Adipocyte (in vitro differentiated cells): ENCODE data around the gene RGL2.
A peak's percentile ranks its signal among the peaks of the same experiment; 100 is the strongest.

Experiments
- DNase-seq: peaks from one replicate; pipeline ENCODE4 v3.0.0-alpha.2; 2015; ENCODE audit warnings: low read depth
- H3K27me3 ChIP-seq: replicated peaks from 2 replicates; pipeline ENCODE4 v1.7.0; 2013; ENCODE audit warnings: mild to moderate bottlenecking, low read length, moderate library complexity; ENCODE audit not compliant: control insufficient read depth, insufficient read depth
- H3K36me3 ChIP-seq: 2 replicates; pipeline ENCODE4 v1.7.0; 2013; ENCODE audit warnings: low read length, mild to moderate bottlenecking, moderate library complexity; ENCODE audit not compliant: control insufficient read depth, insufficient read depth, severe bottlenecking
- H3K4me1 ChIP-seq: 2 replicates; pipeline ENCODE4 v1.7.0; 2013; ENCODE audit warnings: mild to moderate bottlenecking, low read length, moderate library complexity; ENCODE audit not compliant: control insufficient read depth, insufficient read depth
- H3K4me3 ChIP-seq: 2 replicates; pipeline ENCODE4 v1.7.0; 2013; ENCODE audit warnings: mild to moderate bottlenecking, low read length, moderate library complexity
- H3K9ac ChIP-seq: 2 replicates; pipeline ENCODE4 v1.7.0; 2013; ENCODE audit warnings: mild to moderate bottlenecking, low read length, moderate library complexity
- H3K9me3 ChIP-seq: 2 replicates; pipeline ENCODE4 v1.7.0; 2013; ENCODE audit warnings: mild to moderate bottlenecking, low read length, moderate library complexity; ENCODE audit not compliant: control insufficient read depth

RGL2 gene

DNA sequence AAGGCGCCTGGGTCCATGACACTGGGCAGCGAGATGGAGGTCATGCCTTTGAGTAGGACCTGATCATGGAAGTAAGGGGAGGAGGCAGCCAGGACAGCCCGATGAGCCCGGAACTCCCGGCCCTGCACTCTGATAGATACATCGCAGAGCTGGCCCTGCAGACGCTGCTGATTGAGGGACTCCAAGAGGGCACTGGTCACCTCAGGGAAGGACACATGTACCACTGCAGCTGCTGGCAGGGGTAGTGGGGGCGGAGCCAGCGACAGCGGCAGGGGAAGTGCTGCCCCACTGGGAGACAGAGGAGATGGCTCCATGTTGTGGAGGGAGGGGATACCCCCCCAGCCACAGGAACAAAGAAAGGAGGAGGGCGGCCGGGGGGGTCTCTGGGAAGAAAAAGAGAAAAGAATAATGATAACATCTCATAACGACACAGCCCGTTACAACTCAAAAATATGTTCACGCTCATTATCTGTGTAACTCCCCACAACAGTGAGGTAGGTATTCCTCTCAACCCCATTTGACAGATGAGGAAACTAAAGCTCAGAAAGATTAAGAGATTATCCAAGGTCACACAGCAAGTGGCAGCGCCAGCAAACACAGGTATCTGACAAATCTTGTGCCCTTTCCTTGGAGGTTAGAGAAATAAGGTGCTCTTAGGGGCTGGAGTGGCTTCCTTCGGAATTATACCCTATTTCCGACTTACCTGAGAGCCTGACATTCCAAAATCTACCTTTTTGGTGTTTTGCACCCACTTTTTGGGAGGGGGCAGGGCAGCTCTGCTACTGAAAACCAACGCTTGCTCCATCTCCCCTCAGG lies 18.1 kb upstream of the RGL2 start:
- Histone ChIP-seq H3K36me3 (peaks cover 15% of the 10 kb centered on the region), H3K9me3 (no peaks in the 10 kb centered on the region), H3K27me3 (no peaks in the 10 kb centered on the region), H3K4me1 (peaks cover 58% of the 10 kb centered on the region), H3K4me3 (peak overlapping the region; percentile 66), H3K9ac (no peak overlapping the region)
- no peak for DNase-seq

DNA sequence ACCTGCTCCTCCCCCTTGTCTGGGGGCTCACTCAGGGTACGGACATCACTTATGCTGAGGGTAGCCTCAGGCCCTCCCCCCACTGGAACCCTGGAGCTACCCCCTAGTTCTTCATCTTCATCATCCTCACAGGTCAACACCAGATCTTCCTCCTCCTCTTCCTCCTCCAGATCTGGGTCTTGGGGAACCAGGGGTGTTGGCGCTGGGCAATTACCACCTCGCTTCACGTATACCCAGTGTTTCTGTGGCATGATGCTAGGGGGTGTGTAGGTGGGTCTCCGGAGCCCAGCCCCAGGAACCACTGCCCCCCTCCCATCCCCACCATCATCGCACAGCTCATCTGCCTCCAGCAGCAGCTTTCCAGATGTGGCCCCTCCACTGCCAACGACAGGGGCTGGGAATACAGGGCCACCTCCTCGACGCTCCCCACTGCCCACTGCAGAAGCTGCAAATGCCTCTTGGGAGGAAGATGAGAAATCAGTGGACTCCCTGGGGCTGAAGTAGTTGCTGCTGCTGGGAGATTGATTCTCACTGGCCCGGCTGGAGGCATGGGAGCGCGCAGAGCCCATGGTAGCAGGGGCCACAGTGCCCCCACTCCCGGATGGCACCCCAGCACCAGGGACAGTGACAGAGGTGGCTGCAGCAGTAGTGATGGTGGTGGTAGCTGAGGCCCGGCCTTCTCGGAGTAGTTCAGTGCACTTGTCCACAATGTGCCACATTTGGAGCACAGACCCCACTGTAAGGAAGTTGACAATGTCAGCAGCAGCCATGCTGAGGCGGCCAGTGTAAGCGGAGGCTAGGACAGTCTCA lies 17.3 kb upstream of the RGL2 start:
- Histone ChIP-seq H3K9me3 (no peaks in the 10 kb centered on the region), H3K4me1 (peaks cover 52% of the 10 kb centered on the region), H3K36me3 (peaks cover 15% of the 10 kb centered on the region), H3K9ac (no peak overlapping the region), H3K27me3 (no peaks in the 10 kb centered on the region), H3K4me3 (no peak overlapping the region)
- DNase-seq = no peak

DNA sequence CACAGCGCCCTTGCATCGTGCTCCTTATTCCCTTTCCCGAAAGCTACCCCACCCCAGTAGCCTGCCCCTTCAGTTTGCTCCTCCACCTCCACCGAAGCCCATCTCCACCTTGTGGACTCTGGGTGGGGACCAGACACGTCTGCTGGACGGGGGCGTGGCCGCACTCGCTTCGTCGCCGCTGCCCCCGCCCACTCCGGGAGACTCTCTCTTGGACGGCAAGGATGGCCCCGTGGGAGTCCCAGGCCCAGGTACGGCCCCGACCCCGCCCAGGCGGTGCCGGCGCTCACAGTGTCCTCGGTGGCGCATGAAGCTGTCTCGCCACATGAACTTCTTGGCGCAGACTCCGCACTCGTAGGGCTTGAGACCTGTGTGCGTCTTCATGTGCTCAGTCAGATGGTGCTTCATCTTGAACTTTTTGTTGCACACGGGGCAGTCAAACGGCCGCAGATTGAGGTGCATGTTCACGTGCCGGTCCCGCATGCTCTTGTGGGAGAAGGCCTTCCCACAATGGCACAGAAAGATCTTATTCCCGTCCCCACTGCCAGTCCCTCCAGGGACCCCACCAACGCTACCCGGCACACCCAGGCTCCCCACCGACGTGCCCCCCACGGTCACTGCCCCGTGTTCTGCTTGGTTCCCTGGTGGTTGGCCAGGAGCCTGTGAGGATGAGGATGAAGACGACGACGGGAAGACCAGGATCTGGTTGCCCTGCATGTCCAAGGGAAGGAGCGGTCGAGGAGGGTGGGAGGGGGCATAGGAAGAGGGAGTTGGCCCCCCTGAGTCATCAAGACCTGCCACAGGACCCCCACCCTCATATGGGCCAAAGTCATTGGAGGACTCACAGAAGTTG lies 16.4 kb upstream of the RGL2 start:
- H3K27me3 ChIP-seq = no peaks in the 10 kb centered on the region
- H3K9me3 ChIP-seq = no peaks in the 10 kb centered on the region
- peak overlapping the region; percentile 99 for H3K9ac ChIP-seq
- H3K4me3 ChIP-seq = peak overlapping the region; percentile 95
- peaks cover 44% of the 10 kb centered on the region for H3K4me1 ChIP-seq
- H3K36me3 ChIP-seq = peaks cover 15% of the 10 kb centered on the region
- peak; percentile 35 for DNase-seq

DNA sequence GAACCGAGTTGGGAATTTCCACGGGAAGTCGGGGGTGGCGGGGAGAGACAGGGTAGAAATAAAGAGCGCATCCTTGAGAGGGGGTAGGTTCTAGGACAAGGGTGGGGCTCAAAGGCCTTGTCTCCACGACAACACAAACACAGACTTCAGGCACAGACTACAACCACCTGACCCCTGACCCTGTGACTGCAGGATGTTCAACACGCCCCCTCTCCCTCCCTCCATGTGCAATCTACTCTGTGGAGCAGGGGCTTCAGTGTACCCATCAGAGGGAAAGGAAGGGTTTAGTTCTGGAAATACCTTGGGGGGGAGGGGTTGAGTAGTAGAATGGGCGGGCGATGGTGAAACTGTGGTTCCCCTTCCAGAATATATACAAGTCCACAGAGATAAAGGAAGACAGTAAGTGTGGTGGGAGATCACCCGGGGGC lies 15.8 kb upstream of the RGL2 start:
- peak overlapping the region; percentile 95 for H3K4me3 ChIP-seq
- H3K9ac ChIP-seq = peak overlapping the region; percentile 99
- peaks cover 38% of the 10 kb centered on the region for H3K4me1 ChIP-seq
- no peaks in the 10 kb centered on the region for H3K27me3 ChIP-seq
- H3K9me3 ChIP-seq = no peaks in the 10 kb centered on the region
- H3K36me3 ChIP-seq = peaks cover 11% of the 10 kb centered on the region
- DNase-seq = peak; percentile 76

DNA sequence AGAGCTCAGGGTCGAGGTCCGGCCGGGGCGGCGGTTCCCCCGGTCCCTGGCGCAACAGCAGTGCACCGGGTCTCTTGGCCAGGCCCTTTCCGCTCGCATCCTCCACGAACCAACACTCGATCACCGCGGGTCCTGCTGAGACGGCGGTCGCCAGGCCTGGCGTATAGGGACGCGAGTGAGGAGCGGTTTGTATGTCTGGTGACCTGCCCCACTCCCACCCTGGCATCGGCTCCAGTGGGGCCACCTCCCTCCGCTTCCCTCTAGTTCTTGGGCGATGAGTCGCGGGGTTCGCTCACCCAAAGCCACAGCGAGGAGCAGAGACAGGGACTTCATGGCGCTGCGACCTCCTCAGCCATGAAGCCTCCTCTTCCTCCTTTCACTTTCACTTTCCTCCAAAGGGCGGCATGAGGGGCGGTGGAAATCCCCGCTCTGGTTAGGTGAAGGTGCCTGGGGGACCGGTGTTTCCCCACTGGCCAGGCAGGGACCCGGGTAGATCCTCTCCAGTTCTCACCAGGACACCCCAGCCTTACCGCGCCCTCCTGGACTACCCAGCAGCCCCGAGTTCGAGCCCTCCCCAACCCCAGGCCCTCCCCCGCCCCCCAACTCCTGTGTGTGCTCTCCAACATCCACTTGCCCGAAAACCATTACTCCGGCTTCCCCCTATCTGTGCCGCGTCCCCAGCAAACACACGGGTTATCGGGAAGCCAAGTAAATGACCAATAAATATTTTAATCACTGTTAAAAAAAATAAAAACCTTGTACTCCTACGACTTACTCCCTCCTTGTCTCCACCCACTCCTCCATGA lies 15.2 kb upstream of the RGL2 start, which contains the start of gene TAPBP:
Gene TAPBP (minus strand): TSS at position 370 of the 806 bp plus-strand sequence. CDS start 37 bp downstream, at position 333.
- peak within 1 kb of the TSS; percentile 99 for H3K9ac ChIP-seq

DNA sequence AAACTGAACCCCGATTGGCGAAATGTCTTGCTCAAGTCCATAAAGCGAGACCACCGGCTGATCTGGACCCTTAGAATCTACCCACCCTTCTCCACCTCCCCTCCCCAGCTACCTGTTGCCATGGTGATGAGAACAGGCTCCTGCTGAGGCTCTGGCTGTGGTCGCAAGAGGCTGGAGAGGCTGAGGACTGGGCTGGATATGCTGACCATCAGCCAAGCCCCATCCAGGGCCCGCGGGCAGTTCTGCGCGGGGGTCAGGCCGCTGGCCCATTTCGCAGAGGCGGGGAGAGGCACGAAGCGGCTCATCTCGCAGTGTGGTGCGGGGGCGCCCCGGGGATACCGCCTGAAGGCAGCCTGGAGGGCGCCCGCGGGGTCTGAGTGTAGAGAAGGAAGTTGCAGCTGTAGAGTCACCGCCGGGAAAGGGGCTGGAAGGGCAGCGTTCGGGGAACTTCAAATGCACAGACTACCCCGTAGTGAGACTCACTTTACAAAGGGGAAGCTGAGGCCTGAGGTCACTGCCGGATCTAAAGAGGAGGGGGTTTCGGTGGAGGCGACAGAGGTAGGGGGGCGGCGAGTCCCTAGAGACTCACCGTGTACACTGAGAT lies 14.5 kb upstream of the RGL2 start:
- Histone ChIP-seq H3K27me3 (no peaks in the 10 kb centered on the region), H3K9ac (peak overlapping the region; percentile 99), H3K36me3 (no peaks in the 10 kb centered on the region), H3K4me1 (peaks cover 25% of the 10 kb centered on the region), H3K9me3 (no peaks in the 10 kb centered on the region), H3K4me3 (peak overlapping the region; percentile 95)
- peak; percentile 60 for DNase-seq

More for the DNA sequence above, 15.2 kb upstream of the RGL2 start, which contains the start of gene TAPBP:
- DNase-seq = peak; percentile 87
- Histone ChIP-seq H3K9me3 (no peaks in the 10 kb centered on the region), H3K36me3 (peaks cover 5% of the 10 kb centered on the region), H3K27me3 (no peaks in the 10 kb centered on the region), H3K4me1 (peaks cover 32% of the 10 kb centered on the region), H3K4me3 (peak within 1 kb of the TSS; percentile 95)

DNA sequence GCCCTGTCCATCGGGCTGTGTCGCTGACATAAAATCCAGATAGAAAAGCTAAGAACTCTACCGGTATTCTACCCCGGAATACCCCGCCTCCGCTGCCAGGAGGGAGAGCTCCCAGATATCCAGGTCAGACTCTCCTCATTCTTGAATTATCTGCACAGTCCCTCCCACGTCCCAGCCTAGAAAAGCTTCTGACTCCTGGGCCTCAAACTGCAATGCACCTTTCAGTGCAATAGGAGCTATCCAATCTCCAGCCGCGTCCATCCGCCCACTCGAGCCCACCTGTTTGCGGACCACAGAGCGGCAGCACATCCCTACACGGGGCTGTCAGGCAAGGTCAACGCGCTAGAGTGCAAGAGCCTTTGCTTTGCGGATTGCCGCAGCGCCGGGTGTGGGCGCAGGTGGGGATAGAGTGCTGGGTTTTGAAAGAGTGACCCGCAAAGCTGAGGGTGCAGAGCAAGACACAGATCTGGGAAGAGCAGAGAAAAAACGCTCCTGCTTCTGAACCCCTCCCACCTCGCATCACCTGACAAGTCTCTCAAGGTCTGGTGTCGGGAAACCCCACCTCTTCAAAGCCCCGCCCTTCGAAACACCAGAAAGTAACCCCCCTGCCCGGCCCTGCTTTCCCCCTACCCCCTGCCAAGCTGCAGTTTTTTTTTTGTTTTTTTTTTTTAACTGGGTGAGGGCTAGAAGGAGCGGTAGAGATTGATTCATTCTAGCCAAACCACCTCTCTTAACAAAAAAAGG lies 13.8 kb upstream of the RGL2 start:
- peak overlapping the region; percentile 95 for H3K4me3 ChIP-seq
- DNase-seq = peak; percentile 59
- H3K4me1 ChIP-seq = peaks cover 23% of the 10 kb centered on the region
- no peaks in the 10 kb centered on the region for H3K27me3 ChIP-seq
- no peaks in the 10 kb centered on the region for H3K9me3 ChIP-seq
- peak overlapping the region; percentile 99 for H3K9ac ChIP-seq
- H3K36me3 ChIP-seq = no peaks in the 10 kb centered on the region

DNA sequence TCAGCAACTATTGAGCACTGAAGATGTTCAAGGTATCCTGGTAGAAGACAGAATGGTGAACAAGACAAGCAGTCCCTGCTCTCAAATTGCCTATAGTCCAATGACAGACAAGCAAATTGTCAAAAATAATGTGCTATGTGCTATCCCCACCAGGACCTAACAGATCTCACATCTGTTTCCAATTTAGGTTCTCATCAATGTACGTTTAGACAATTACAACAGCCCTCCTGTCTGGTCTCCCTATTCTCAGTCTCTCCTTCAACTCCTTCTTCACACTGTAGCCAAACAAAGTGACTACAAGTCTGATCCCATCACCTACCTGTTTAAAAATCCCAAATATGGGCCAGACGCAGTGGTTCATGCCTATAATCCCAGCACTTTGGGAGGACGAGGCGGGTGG lies 7.6 kb upstream of the RGL2 start:
- no peak overlapping the region for H3K9ac ChIP-seq
- peaks cover 30% of the 10 kb centered on the region for H3K36me3 ChIP-seq
- H3K4me1 ChIP-seq = no peaks in the 10 kb centered on the region
- H3K9me3 ChIP-seq = no peaks in the 10 kb centered on the region
- no peak for DNase-seq
- H3K4me3 ChIP-seq = no peak overlapping the region
- no peaks in the 10 kb centered on the region for H3K27me3 ChIP-seq

DNA sequence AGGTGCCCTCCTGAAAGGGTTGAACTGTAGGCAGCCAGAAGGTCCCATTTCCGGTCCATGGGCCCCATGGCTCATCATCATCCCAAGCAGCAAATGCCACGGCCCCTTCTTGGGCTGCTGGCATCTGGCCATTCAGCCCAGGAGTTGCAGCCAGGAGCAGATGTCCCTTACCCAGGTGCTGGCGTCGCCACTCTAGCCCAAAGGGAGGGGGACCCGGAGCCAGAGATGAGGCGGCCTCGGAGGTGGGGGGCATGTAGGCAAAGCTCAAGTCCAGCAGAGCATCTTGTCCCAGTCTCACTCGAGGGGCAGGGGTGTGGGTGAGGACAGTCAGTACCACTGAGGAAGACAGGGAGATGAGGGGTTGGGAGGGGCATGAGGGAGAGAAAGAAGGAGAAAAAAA lies 6.3 kb upstream of the RGL2 start:
- no peaks in the 10 kb centered on the region for H3K9me3 ChIP-seq
- no peak overlapping the region for H3K9ac ChIP-seq
- no peak overlapping the region for H3K4me3 ChIP-seq
- no peak for DNase-seq
- peaks cover 7% of the 10 kb centered on the region for H3K4me1 ChIP-seq
- H3K36me3 ChIP-seq = peaks cover 30% of the 10 kb centered on the region
- H3K27me3 ChIP-seq = no peaks in the 10 kb centered on the region
